Natural killer cell (primary cell): ENCODE measurements around the gene TNIK. TPM values are rescaled to one million over a fixed set of nuclear protein-coding genes. Genes with fewer than 3 reads are reported as not detected.

Experiments
- ATAC-seq, 3 donors: fragments of 150-1000 bp in 2 of 3; fragments of 200-7000 bp in 1 of 3; cut with Tn5 transposase; 1 replicate in 1 of 3; 2 replicates in 2 of 3; pipeline ENCODE4 v1.10.0; 2021; ENCODE audit warnings: mild to moderate bottlenecking in 2 of 3, moderate library complexity in 2 of 3
- DNase-seq, 2 donors: peaks; one replicate each; pipeline versions ENCODE4 v3.0.0 to v3.0.0-alpha.2; 2013 to 2021; ENCODE audit warnings: mixed read lengths in 1 of 2
- H3K27ac ChIP-seq: one replicate; pipeline ENCODE4 v1.5.1; 2013; ENCODE audit warnings: mild to moderate bottlenecking, low read length
- H3K27me3 ChIP-seq: one replicate; pipeline ENCODE4 v1.6.1; 2013; ENCODE audit warnings: low read length; ENCODE audit not compliant: control insufficient read depth, insufficient read depth
- H3K36me3 ChIP-seq: one replicate; pipeline ENCODE4 v1.6.1; 2013; ENCODE audit warnings: low read length; ENCODE audit not compliant: control insufficient read depth, insufficient read depth
- H3K4me1 ChIP-seq: one replicate; pipeline ENCODE4 v1.6.1; 2013; ENCODE audit warnings: low read length; ENCODE audit not compliant: control insufficient read depth, insufficient read depth
- H3K4me3 ChIP-seq: one replicate; pipeline ENCODE4 v1.5.1; 2013; ENCODE audit warnings: low read length
- H3K9me3 ChIP-seq: one replicate; pipeline ENCODE4 v1.6.1; 2013; ENCODE audit warnings: low read length; ENCODE audit not compliant: control insufficient read depth, insufficient read depth
- H3K27ac Mint-ChIP-seq, 2 donors: one replicate each; pipeline ENCODE4 v1.8.0; 2022; ENCODE audit warnings: mild to moderate bottlenecking in 2 of 2, mixed read lengths in 2 of 2, moderate library complexity in 1 of 2
- H3K27me3 Mint-ChIP-seq, 2 donors: one replicate each; pipeline ENCODE4 v1.8.0; 2022; ENCODE audit warnings: low read depth in 2 of 2, mixed read lengths in 2 of 2
- H3K36me3 Mint-ChIP-seq: one replicate; pipeline ENCODE4 v1.8.0; 2022; ENCODE audit warnings: mixed read lengths
- H3K4me1 Mint-ChIP-seq, 2 donors: one replicate each; pipeline ENCODE4 v1.8.0; 2022; ENCODE audit warnings: mixed read lengths in 2 of 2
- H3K4me3 Mint-ChIP-seq: one replicate; pipeline ENCODE4 v1.8.0; 2022; ENCODE audit warnings: mild to moderate bottlenecking, moderate library complexity, mixed read lengths
- H3K9me3 Mint-ChIP-seq, 2 donors: one replicate each; pipeline ENCODE4 v1.8.0; 2022; ENCODE audit warnings: mixed read lengths in 2 of 2
- WGBS: methylation state at CpG from one replicate; pipeline ENCODE4 v1.1.7; 2013; ENCODE audit warnings: missing lambda C conversion rate; ENCODE audit not compliant: insufficient coverage; 5-methylcytosine and 5-hydroxymethylcytosine counted together
- intact Hi-C: fragments of 100-400 bp; cut with micrococcal nuclease; formaldehyde crosslinking; loops from one replicate; pipeline ENCODE4 v1.14.2; 2022
- total RNA-seq, 4 donors: library from RNA; stranded (reverse); fragments of 120-200 nt in 1 of 4; gene quantifications; one replicate each; pipeline versions ENCODE4 v1.2.3 to v1.2.4, GENCODE V29; 2013 to 2022
- TF ChIP-seq, protein P1 (sequence below): fragments of 200-600 bp; IDR thresholded peaks from one replicate; pipeline ENCODE4 v1.8.0; 2022; ENCODE audit warnings: antibody characterized with exemption

The TNIK gene
- total RNA-seq, 3 donors from 2014 or later (not counting 1 experiment from before 2014, with no cell fraction given), result 93.7 to 122 (median 119) TPM

GRCh38 chr3:171352387-171352935, 107.7 kb downstream of the TNIK start:
- ATAC-seq (no peak), DNase-seq (no peak)
- Histone ChIP-seq H3K4me3 (no peak overlapping the region), H3K27me3 (no peaks in the 10 kb centered on the region), H3K36me3 (no peaks in the 10 kb centered on the region), H3K9me3 (no peaks in the 10 kb centered on the region), H3K4me1 (peaks cover 8% of the 10 kb centered on the region), H3K27ac (no peak overlapping the region)
- Mint-ChIP-seq H3K27ac (peak overlapping the region in 1 of 2 donors; percentile 29), H3K9me3 (no peaks in the 10 kb centered on the region), H3K27me3 (no peaks in the 10 kb centered on the region), H3K36me3 (no peaks in the 10 kb centered on the region), H3K4me1 (peaks cover 67 to 90% of the 10 kb centered on the region in 2 donors), H3K4me3 (no peak overlapping the region)
- TF ChIP-seq, protein P1, sequence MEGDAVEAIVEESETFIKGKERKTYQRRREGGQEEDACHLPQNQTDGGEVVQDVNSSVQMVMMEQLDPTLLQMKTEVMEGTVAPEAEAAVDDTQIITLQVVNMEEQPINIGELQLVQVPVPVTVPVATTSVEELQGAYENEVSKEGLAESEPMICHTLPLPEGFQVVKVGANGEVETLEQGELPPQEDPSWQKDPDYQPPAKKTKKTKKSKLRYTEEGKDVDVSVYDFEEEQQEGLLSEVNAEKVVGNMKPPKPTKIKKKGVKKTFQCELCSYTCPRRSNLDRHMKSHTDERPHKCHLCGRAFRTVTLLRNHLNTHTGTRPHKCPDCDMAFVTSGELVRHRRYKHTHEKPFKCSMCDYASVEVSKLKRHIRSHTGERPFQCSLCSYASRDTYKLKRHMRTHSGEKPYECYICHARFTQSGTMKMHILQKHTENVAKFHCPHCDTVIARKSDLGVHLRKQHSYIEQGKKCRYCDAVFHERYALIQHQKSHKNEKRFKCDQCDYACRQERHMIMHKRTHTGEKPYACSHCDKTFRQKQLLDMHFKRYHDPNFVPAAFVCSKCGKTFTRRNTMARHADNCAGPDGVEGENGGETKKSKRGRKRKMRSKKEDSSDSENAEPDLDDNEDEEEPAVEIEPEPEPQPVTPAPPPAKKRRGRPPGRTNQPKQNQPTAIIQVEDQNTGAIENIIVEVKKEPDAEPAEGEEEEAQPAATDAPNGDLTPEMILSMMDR, result no peak
- intact Hi-C loops, result no loop called here
- WGBS, result 80% methylated on average over 1 of the region's 2 CpGs

DNA sequence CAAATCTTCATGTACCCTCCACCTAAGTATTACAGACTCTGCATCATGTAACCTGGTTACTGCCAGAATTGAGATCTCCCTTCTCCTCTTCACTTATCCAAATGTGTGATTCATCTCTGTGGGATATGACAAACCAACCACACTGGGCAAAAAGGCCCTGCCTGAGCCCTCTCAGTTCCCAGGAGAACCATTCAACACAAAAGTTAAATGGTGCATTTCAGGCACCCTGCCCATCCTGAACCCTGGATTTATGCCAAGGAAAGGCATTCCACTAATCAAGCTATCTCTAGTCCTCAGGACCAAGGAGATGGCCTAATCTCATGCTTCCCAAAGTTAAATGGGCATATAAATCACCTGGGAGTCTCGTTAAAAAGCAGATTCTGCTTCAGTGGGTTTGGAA, 108.5 kb downstream of the TNIK start:
- Mint-ChIP-seq H3K4me3 (no peak overlapping the region), H3K9me3 (no peaks in the 10 kb centered on the region), H3K27ac (no peak overlapping the region), H3K36me3 (no peaks in the 10 kb centered on the region), H3K4me1 (peaks cover 70 to 95% of the 10 kb centered on the region in 2 donors), H3K27me3 (no peaks in the 10 kb centered on the region)
- Histone ChIP-seq H3K4me3 (no peak overlapping the region), H3K36me3 (no peaks in the 10 kb centered on the region), H3K27me3 (no peaks in the 10 kb centered on the region), H3K4me1 (peaks cover 8% of the 10 kb centered on the region), H3K9me3 (no peaks in the 10 kb centered on the region), H3K27ac (no peak overlapping the region)
- 96% methylated on average over 1 of the region's 1 CpG for WGBS
- TF ChIP-seq, protein P1, result no peak
- intact Hi-C loops, result no loop called here
- DNase-seq (no peak), ATAC-seq (no peak)

DNA sequence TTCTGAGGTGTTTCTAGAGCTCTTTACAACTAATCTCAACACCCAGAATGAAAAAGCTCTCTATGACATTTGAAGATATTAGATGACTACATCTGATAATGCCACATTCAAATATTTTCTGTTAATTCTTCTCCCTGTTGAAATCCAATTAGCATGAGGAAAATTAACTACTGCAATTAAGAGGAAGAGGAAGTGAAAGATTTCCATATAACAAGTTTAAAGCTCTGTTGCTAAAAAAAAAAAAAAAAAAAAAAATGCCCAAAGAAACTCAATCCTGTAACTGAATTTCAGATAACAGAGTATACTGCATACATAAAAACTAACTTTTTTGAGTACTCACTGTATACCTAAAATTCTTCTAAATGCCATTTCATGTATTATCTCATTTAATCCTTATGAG, 109.8 kb downstream of the TNIK start:
- peaks cover 70 to 95% of the 10 kb centered on the region in 2 donors for H3K4me1 Mint-ChIP-seq
- intact Hi-C loops, result no loop called here
- TF ChIP-seq, protein P1, result no peak
- H3K4me3 Mint-ChIP-seq, result no peak overlapping the region
- no peaks in the 10 kb centered on the region for H3K27me3 Mint-ChIP-seq
- H3K36me3 ChIP-seq, result no peaks in the 10 kb centered on the region
- no peak overlapping the region for H3K27ac ChIP-seq
- no peaks in the 10 kb centered on the region for H3K36me3 Mint-ChIP-seq
- H3K4me1 ChIP-seq, result peaks cover 8% of the 10 kb centered on the region
- no peaks in the 10 kb centered on the region for H3K9me3 Mint-ChIP-seq
- H3K27ac Mint-ChIP-seq, result no peak overlapping the region
- H3K4me3 ChIP-seq, result no peak overlapping the region
- ATAC-seq (no peak), DNase-seq (no peak)
- H3K27me3 ChIP-seq, result no peaks in the 10 kb centered on the region
- H3K9me3 ChIP-seq, result no peaks in the 10 kb centered on the region

DNA sequence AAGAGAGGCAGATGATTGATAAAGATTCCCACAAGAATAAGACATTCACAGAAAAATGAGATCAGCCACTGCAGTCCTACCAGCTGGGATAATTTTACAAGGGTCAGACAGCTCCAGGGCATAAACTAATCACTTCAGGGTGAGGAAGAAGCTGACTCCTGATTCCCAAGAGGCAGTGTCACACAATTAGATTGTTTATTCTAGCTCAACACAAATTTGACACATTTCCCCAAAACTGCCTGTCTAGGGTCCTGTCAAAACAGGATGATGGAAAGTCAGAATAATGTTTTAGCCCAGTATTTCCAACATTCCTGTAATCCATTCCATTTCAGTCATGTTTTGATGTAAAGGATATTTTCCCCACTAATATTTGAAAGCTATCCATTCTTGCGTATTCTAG, 110.8 kb downstream of the TNIK start:
- intact Hi-C loops, result no loop called here
- ATAC-seq, result no peak
- no CpG with 5 or more reads among the region's 1 CpG for whole genome bisulfite sequencing
- Mint-ChIP-seq H3K4me3 (no peak overlapping the region), H3K4me1 (peaks cover 70 to 95% of the 10 kb centered on the region in 2 donors), H3K27ac (no peak overlapping the region), H3K36me3 (no peaks in the 10 kb centered on the region), H3K9me3 (no peaks in the 10 kb centered on the region), H3K27me3 (no peaks in the 10 kb centered on the region)
- Histone ChIP-seq H3K4me3 (no peak overlapping the region), H3K36me3 (no peaks in the 10 kb centered on the region), H3K27me3 (no peaks in the 10 kb centered on the region), H3K9me3 (no peaks in the 10 kb centered on the region), H3K4me1 (peaks cover 8% of the 10 kb centered on the region), H3K27ac (no peak overlapping the region)
- TF ChIP-seq, protein P1, result no peak
- DNase-seq, result no peak
